ENCODE results near the gene FGGY.
"Not testable (repeated sequence)": the region's sequence is repeated elsewhere in the genome, so short reads cannot be mapped to it uniquely, and the experiment has no call there.

The FGGY gene

DNA sequence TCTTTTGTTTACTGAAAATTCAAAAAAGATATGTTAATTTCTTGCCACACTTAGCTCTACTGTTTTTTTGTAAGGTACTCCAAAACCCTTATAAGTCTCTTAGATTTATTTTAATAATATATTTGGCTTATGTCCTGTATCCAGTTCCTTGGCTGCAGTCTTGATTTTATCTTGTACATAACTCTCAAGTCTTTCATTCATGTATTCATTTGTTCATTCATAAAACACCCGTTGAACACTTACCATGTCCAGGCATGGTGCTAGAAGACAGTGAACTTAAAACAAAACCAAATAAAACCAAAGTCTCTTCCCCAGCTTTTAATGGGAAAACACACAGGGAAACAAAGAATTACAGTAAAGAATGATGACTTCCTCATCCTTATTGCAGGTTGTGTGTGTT, 215.8 kb downstream of the FGGY start:
- no peak for DNase-seq (ENCODE audit: low spot score)

DNA sequence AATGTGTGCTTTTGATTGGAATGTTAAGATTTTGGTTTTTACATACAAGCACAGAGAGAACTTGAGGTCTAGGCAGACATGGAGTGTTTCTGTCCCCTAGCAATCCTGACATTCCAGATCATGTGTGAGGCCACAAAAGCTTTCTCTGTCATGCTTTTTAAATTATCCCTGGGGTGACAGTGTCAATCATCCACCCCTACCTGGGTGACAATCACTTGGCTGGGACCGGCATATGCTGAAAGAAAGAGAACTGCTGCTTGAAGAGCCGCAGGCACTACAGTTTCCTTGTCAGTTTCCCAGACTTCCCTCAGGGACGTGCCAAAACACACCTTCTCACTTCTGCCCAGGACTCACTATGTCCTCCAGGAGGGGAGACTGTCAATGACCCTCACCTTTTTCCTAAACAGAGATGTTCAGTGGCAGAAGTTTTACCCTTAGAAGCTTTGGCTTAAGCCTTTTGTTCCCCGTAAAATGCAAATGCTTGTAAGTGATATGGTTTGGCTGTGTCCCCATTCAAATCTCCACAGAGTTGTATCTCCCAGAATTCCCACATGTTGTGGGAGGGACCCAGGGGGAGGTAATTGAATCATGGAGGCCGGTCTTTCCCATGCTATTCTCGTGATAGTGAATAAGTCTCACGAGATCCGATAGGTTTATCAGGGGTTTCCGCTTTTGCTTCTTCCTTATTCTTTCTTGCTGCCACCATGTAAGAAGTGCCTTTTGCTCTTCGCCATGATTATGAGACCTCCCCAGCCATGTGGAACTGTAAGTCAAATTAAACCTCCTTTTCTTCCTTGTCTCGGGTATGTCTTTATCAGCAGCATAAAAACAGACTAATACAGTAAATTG, 217.4 kb downstream of the FGGY start:
- no peak for DNase-seq (ENCODE audit: low spot score)

DNA sequence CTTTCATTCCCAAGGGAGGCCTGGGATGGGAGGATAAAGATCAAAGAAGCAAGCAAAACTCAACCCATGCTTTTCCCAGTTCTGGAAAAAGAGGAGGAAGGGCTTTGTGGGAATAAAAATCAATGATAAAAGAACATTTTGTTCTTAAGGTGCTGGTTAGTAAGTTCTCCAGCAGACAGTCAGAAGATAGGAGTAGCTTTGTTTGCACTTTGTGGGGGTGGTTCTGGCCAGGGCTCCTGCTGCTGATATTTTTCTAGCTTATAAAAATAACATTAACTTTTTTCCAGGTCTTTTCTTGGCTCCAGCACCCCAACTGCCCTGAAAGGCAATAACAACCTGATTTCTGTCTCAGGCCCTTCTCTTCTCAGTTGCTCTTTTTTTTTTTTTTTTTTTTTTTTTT, 220.0 kb downstream of the FGGY start:
- no peak for DNase-seq (ENCODE audit: low spot score)

DNA sequence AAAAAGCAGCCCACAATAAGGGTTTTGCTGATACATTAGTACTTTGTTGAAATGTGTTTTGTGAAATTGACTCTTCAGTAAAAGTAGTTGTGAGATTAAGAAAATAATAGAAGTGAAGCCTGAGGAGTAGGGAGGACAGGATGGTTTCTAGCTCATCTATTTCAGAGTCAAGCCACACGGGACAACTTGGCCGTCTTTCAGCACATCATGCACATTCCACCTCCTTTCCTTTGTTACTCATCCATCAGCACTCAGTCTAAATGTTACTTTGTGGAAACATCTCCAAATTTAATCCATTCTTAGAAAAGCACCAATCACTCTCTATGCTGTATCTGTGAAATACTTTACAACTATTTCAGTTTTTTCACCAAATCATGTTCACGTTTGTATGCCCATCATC, 223.3 kb downstream of the FGGY start:
- DNase-seq (ENCODE audit: low spot score): no peak

DNA sequence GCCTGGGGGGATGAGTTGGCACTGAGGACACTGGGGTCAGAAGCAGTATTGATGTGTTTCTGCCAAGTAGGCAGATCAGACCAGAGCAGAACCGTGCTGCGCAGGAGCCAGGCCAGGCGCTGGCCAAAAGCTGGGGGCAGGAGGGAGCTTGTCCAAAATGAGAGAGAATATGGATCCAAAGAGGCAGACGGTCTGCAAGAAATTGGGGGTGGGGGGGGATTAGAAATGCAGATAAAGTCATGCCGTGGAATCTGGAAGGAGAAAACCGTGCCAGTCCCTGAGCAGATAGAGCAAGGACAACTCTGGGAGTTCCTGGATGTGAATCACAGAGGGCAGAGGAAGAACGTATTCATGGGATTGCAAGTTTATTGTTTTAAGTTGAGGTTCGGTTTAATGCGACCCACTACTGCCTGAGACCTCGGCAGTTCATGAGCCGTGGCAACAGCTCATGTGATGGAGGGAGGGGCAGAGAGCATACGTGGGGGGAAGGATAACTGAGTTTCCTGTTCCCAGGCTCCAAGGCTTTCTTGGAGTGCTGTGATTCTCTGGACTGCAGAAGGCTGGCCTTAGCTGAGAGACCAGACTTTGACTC, 224.0 kb downstream of the FGGY start:
- DNase-seq (ENCODE audit: low spot score): no peak

DNA sequence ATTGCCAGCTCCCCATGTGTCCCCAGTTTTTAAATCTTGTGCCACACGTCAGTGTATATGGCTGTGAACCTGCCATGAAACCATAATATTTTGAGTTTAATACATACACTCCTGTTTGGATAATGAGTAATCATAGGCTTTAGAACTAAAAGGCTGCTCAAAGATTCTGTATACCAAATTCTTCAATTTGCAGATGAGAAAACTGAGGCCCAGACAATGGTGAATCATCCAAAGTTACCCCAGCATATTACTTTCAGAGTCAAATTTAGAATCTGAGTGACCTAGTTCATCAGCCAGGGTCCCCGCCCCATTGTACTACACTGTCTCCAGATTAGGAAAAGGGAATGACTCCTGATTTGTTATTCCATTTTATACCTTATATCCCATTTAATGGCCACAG, 224.6 kb downstream of the FGGY start:
- DNase-seq (ENCODE audit: low spot score): no peak

DNA sequence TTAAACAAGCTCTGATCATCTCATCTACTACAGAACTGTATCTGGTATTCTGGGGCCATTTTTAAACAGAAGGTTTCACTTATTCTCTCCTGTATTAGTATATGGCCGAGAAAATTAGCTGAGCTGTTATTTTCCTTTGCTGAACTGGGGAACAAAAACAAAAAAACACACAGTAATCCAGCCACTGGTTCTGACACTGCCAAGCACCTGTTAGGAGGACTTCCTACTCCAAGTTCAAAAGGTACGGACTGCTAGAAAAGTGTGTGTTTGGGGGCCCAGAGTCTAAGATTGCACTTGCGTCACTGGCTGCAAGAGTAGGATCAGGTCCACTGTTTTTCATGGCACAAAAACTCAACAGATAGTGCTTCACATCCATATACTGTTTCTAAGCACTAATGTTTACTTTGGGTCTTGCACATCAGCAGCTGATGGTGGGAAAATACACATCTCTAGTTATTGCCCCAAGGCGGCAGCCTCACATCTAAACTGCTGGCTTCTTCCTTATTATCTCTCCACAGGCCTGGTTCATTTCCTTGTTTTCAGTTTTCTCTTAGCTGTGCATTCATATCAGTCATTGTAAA, 226.1 kb downstream of the FGGY start:
- no peak for DNase-seq (ENCODE audit: low spot score)

DNA sequence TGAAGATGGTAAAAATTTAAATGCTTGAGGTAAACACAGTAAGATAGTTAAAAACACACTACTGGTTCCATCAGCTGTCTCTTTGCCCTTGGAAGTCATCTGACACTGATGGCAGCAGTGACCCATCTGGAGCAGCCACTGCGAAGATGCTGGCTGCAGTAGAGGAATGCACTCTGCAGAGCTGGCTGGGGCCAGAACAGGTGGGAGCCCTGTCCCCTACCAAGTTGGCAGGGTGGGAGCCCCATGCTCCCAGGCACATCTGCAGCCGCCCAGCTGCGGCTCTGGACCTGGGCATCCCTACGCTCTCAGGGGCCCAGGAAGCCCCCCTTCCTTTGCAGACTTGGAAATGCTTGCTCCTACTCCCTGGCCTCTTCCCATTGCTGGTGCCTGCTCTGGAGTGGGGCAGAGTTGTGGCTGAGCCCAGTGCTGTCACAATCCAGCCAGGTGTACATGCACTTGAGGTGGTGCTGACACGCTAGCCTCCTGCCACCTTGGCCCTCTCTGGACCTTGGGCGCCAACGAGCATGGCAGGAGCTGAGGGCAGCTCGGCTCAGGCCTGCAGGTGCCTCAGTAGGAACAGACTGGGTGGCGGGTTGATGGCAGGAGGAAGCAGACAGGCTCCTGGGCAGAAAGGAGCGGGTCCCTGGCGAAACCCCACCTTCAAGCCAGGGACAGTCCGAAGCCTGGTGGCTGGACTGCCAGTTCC, 227.0 kb downstream of the FGGY start:
- no peak for DNase-seq (ENCODE audit: low spot score)

DNA sequence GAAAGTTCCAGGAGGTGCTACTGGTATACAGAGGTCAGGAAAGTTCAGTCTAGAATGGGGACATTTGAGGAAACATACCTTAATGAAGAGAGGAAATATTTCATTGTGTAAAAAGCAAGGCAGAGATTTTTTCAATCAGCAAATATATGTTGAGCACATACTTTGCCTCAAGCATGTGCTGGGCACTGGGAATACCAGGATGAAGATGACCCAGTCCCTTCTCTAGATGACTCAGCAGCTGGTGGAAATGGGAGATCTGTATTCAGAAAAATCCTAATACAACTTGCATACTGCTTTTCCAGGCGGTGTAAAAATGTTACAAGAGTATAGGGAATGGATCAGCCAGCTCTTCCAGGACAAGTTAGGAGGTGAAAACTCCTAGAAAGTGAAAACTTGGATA, 229.3 kb downstream of the FGGY start:
- DNase-seq (ENCODE audit: low spot score): no peak

DNA sequence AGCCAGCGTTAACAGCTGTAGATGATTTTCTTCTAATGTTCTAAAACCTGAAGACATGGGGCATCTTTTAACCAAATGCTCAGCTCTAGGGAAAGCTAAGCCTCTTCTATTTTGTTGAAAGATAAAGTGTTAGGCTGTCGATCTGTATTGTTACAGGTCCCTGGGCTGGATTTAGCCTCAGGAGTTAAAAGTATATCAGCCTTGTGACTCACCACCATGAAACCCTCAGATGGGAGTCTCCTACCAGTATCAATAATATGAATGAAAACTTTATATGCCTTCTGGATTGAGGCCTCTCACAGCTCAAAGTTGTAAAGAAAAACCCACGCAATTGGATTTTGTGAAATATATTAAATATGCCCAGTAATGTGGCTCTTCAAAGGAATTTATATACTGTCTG, 231.6 kb downstream of the FGGY start:
- DNase-seq (ENCODE audit: low spot score): no peak

DNA sequence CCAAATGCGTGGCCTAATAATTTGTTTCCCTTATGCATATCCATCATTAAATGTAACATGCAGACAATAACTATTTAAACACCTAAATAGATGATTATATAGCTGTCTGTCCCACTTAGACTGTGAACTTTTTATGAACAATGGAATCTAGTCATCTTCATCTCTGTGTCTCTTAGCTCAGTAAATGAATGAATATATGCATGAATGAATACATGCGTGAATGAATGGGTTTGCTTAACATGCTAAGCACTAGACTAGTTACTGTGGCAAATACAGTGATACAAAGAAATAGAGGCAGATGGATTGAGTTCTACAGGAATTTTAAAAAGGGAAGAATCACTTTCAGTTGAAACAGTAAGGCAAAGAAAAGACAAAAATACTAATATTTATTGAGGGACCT, 232.0 kb downstream of the FGGY start:
- no peak for DNase-seq (ENCODE audit: low spot score)

DNA sequence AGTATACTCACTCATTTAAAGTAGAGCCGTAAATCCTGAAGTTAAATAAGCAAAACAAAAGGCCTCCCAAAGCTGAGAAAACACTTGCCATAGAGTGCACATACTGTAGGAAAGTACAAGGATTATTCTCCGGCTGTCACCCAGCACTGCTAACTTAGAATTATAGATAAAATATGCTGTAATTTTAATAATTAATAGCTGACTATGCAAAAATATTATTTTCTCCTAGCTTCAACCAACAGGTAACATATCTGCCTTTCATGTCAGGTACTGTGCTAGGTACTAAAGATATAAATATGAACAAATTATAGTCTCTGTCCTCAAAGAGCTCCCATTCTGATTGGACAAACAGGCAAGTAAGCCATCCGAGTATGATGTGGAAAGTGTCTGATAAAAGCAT, 233.2 kb downstream of the FGGY start:
- DNase-seq (ENCODE audit: low spot score): no peak

DNA sequence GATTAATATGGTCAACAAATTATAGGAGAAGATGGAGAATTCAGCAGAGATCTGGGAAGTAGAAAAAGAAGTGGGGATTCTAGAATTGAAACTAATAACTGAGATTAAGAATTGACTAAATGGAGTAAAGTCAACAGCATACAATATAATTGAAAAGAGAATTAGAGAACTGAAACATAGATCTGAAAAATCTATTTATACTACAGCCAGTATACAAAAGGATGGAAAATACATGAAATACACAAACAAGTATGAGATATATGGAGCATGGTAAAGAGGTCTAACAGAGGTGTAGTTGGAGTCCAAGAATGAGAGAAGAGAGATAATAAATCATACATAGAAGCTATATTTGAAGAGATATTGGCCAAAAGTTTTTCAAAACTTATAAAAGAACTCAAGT, 235.2 kb downstream of the FGGY start:
- DNase-seq (ENCODE audit: low spot score): no peak

DNA sequence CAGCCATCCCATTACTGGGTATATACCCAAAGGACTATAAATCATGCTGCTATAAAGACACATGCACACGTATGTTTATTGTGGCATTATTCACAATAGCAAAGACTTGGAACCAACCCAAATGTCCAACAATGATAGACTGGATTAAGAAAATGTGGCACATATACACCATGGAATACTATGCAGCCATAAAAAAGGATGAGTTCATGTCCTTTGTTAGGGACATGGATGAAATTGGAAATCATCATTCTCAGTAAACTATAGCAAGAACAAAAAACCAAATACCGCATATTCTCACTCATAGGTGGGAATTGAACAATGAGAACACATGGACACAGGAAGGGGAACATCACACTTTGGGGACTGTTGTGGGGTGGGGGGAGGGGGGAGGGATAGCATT, 241.6 kb downstream of the FGGY start:
- not testable (repeated sequence) for DNase-seq (ENCODE audit: low spot score)

DNA sequence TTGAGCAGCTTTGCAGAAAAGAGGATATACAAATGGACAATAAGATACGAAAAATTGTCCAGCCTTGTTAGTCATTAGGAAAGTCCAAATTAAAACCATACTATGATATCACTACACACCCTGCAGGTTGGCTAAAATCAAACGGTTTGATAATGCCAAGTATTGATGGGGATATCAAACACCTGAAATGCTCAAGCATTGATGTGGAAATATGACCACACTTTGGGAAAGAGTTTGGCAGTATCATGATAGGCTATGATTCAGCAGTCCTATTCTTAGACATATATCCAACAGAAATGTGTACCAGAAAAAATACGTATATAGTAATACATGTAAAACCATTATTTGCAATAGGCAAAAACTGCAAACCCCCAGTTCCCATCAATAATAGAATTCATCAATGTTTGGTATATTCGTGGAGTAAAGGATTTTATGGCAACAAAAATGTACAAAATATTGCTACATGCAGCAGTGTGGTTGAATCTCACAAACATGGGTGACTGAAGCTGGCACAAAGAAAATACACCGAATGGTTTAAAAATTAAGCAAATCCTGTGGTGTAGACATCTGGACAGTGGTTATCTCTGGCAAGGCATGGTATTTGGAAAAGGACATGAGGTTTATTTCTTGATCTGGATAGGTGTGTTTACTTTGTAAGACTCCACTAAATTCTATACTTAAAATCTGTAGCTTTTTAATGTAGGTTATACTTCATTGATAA, 243.2 kb downstream of the FGGY start:
- no peak for DNase-seq (ENCODE audit: low spot score)

DNA sequence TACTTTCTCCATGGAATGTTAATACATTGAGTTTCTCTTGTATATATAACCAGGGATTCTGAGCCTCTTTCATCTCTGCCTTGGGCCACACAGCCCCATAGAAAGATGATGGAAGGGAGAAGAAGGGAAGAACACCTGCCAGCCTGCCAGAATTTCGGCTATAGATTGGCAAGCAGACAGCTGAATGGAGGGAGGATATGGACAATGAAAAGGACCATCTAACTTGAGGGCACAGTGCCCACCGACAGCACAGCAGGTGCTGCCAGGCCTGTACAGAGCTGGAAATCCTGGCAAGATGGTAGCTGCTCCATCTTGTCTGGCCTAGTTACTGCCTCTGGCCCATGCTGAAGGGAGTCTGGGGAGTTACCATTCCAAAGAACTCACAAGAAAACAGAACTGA, 244.3 kb downstream of the FGGY start:
- DNase-seq (ENCODE audit: low spot score): no peak

DNA sequence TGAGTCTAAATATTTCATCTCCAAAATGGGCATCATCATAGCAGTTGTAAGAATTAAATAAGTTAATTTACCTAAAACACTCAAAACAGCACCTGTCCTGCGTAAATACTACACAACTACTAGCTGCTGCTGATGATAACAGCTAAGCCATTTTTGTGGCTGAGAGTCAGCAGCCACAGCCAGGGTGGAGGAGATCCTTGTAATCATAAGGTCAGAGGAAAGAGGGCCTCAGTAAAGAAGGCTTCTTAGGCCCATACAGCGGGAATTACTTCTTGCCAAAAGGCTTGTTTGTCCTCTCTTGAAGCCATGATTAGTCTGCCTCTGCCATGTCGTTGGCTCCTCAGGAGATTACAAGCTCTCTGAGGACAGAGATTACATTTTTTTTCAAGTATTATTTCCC, 245.0 kb downstream of the FGGY start:
- DNase-seq (ENCODE audit: low spot score): no peak

DNA sequence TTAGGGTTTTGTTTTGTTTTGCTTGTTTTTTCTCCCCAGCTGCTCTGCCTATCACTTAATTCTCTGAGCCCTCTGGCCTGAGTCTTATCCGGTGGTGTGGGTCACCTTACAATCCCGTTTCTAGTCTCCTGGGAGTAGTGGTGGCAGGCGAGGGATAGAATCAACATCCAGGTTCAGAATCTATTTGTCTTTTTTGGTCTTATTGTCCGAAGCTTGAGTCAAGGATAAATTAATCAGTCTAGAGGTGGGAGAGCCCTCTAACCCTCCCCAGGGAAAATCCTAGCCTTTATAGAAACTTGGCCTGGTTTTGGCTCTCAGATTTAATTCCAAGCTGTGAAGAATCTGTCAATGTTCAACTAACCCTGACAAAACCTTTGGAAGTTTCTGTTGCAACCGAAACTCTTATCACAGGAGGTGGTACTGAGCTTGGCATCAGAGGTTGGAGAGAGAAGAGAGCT, 246.3 kb downstream of the FGGY start:
- DNase-seq (ENCODE audit: low spot score): no peak

DNA sequence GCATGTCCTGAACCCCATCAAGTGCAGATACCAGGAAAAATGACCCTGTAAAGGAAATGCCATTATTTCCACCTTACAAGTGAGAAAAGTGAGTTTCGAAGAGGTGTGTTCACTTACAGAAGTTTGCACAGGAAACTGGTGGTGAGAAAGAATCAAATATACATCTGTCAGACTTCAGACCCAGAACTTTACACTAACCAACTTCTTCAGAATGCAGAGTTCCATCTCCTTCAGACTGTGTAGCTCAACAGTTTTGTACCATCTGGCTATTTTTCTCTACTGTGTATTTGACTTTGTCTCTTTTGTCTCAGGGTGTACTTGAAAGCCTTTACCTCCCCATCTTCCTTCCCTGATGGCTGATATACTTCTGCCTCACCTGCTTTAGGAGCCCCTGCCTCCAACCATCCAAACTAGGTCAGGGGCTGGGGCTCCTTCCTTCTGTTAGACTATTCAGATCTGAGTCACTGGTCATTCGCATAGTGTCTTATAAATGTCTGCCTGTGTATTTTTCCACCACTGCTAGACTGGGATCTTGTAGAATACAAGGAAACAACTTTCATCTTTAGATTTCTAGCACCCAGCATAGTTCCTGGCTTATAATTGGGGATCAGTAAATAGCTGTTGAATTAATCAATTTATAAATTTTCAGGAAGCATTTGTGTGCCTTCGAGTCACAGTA, 247.9 kb downstream of the FGGY start:
- no peak for DNase-seq (ENCODE audit: low spot score)

DNA sequence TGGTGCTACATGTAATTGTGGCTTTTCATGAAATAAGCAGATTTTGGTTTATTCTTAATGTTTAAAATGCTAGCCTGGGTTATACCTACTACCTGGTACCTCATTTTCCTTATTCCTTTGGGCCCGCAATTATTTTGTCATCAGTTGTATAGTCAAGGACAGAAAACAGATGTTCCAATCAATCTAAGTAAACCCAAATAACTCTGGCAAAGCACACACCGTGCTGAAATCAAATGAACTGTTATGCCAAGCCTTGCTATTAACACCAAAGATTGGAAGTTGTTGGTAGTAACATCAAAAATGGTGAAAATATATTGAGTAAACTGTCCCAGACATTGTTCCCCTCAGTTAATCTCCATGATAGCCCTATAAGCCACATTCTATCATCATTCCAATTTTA, 248.9 kb downstream of the FGGY start:
- no peak for DNase-seq (ENCODE audit: low spot score)

DNA sequence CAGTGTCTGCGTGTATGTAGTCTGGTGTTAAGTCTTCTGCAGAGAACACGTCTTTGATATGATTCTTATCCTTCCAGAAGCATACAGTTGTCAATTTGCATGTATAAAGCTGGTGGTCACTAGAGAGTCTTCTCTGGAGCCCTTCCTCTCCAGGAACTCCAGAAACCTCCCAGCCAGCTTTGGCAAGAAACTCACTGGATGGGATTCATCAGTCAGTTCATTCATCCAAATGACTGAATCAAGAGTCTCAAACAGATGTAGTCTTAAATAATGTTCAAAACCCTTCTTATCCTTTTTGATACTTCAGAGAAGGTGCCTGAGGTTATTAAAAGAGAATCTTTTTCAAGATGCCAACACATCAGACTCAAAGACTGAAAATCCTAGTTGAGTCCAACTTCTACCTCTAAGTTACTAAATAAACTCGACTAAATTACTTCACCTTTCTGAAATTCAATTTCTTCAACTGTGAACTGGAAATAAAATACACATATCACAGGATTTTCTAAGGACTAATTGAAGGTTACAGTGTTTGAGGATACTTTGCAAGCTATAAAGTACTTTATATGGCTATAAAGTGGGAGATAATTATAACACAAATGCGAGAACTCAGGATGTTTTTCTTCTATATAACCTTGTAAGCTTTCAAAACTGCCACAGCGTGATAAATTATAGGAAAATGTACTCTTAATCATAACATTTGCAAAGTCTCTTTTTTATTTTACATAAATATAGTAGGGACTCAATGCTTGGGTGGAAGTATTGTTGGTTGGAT, 252.4 kb downstream of the FGGY start:
- DNase-seq (ENCODE audit: low spot score): no peak
